ENCODE measurements around the gene HOXD10.

The HOXD10 gene

DNA sequence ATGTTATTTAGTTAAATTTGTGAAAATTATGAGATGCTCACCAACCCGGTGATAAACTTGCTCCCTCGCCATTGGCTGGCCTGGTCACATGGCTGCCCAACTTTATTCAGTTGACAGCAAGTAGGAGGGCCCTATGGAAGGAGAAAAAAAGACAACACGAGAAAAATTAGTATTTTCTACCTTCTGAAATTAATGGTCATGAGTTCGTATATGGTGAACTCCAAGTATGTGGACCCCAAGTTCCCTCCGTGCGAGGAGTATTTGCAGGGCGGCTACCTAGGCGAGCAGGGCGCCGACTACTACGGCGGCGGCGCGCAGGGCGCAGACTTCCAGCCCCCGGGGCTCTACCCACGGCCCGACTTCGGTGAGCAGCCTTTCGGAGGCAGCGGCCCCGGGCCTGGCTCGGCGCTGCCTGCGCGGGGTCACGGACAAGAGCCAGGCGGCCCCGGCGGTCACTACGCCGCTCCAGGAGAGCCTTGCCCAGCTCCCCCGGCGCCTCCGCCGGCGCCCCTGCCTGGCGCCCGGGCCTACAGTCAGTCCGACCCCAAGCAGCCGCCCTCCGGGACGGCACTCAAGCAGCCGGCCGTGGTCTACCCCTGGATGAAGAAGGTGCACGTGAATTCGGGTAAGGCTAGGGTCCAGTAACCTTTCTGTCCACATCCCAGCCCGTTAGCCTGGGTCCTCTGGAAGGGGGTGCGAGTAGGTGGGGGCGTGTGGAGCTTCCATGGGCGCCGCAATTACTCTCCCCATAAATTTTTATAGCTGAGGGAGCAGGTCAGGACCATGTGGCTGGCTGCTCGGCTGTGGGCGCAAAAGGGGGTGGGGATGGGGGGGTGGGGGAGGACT, 35.1 kb downstream of the HOXD10 start, which contains the start of gene HOXD4:
Gene HOXD4, plus strand, starts transcription at position 109 of the 846 bp plus-strand sequence. Its CDS starts 84 bp downstream, at position 193.
- DNase-seq (ENCODE audit: low read depth): no peak

DNA sequence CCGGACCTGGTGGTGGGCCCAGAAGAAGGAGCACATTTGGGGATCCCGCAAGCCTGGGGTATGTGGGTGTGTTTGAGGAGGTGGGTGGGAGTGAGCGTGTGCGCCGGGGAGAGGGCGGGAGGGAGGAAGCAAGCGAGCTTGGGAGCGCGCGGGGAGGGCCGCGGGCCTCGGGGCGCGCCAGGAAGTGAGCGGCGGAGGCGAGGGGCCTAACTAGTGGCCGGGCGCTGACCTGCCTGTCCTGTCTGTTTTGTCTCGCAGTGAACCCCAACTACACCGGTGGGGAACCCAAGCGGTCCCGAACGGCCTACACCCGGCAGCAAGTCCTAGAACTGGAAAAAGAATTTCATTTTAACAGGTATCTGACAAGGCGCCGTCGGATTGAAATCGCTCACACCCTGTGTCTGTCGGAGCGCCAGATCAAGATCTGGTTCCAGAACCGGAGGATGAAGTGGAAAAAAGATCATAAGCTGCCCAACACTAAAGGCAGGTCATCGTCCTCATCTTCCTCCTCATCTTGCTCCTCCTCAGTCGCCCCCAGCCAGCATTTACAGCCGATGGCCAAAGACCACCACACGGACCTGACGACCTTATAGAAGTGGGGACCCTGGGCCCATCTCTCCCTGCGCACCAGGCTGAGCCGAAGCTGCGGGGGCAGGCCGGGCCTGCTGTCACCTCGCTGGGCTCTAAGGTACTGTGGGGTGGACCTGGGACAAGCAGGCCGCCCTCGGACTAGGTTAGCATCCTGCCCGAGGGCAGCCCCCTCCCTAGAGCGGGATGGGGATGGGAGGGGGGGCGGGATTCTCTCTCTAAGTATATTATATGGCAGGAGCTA, 36.0 kb downstream of the HOXD10 start:
- no peak for DNase-seq (ENCODE audit: low read depth)

DNA sequence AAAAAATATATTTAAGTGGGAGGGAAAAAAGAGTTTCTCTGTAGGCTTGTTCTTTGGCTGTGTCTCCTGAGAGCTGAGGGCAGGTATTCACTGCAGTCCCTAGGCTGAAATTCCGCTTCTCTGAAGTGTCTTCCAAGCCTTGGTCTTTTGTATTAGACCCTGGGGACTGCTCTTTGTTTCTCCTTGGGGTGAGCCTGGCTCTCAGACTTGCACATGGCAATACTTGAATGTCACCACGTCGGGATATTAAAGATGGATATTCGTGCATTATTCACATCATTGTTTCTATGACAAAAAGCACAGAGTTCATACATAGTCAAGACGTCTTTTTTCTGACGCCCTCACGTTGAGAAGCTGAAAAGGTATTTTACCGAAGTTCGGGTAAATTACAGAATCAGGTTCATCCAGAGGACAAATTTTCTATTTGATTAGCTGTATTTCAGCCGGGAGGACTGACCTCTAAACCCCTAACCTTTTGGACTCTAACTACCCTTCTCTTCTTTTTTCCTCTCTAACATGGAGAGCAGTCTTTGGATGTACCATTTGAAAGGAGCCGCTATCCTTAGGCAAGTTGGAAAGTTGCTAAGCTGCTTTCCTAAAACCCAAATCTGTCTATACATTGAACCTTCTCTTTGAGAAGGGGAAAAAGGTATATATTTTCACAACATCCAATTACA, 38.1 kb downstream of the HOXD10 start:
- DNase-seq (ENCODE audit: low read depth): no peak

DNA sequence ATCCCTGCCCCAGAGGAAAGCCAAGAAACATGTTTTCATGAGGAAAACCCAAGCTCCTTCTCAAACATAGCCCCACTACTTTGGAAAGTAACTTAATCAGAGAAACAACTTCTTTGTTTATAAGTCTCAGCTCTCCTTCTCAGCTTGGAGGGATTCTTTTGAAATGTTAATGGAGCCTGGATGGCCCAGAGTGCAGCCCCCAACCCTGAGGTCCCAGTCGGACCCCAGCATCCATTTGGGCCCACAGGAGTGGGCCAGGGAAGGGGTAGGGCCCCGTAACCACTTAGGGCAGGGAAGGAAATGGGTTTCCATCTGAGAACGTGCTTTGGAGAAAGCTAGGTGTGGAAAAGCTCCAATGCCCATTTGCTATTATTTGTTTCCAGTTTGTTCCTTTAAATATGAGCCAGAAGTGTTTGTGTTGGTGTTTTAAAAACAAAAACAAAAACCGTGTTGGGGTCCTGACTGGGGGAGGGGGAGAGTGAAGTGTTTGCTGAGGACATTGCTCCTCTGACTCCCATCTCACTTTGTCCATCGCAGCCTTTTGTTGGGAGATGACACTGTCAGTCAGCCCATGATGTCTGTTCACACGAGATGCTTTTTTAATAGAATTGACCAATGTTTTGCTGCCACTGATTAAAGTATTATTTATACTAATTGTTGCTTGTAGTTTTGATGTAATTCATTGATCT, 38.9 kb downstream of the HOXD10 start:
- DNase-seq (ENCODE audit: low read depth): no peak

DNA sequence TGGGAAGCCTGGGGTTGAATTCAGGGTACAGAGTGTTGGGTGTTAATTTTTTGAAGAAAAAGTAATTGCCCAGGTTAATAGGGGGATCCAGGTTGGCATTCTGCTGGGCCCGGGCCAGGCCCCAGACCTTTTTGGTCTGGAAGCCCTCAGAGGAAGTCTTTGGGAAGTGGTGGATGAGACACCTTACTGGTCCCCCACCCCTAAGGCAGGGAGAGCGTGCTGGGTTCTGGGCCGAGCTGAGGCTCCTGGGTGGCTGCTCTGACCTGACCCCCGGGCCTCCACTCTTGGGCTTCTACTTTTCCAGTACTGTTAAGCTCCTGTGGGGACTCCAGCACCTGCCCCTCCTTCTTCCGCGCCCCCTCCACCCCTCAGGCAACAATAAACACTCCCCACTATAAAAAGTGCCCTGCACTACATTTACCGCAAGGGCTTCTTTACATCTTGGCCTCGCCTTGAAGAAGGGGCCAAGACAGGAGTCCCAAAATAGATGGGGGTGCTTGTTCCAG, 39.8 kb downstream of the HOXD10 start:
- no peak for DNase-seq (ENCODE audit: low read depth)

DNA sequence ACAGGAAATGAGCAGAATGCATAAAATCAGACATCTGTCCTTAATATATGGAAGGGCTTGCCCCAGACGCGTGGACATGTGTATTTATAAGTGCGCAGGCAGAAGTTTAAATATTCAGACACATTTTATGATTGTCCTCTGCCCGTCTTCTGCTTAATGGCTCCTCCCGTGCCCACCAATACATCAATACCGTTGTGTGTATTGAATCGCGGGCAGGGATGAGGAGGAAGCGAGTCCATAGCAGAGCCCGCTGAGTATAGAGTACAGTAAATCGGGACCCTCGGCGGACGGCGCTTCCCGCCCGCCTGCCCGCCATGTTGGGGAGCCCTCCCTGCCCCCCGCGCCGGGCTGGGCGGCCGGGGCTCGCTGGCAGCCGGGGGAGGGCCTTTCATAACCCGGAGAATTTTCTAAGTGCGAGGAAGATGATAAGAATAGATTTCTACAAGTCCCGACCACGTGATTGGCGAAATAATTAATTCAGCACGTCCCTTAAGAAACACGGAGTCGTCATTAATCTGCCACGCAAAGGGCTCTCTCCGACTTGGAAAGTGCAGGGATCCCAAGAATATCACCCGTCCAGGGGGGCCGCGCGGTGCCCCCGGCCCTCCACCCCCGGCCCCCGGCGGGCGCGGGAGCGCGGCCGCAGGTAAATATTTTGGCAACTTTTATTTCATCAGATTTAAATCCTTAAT, 40.4 kb downstream of the HOXD10 start, which contains the start of gene HOXD3:
Gene HOXD3, plus strand, starts transcription at position 501 of the 692 bp plus-strand sequence. CDS start 11,808 bp downstream, outside the sequence.
- no peak for DNase-seq (ENCODE audit: low read depth)

DNA sequence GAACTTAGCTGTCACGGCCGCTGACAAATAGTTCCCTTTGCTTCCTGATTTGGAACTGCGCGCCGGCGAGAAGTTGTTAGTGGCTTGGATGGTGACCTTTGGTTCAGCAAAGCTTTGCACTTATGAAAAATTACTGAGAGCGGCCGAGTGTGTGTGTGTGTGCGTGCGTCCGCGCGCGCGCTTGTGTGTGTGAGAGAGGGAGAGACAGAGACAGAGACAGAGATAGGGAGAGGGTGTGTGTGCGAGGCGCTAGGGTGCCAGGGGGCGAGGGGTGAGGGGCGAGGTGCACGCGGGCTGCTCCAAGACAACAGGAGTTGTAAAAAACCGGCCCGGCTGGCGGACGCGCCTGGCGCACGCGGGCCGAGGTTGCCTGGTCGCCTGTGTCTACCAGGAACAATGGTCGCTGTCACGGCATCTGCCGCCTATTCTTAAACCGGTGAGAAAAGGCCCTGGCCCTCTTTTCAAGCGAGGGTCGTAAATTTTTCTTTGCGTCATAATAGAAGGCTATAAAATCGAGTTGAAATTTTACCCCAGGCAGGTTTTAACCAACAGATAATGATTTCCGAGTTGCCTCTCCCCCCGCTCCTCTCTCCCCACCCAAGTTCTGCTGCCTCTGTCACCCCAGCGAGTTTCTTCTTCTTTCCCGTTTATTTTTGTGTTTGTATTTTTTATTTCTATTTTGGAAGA, 41.1 kb downstream of the HOXD10 start:
- no peak for DNase-seq (ENCODE audit: low read depth)

DNA sequence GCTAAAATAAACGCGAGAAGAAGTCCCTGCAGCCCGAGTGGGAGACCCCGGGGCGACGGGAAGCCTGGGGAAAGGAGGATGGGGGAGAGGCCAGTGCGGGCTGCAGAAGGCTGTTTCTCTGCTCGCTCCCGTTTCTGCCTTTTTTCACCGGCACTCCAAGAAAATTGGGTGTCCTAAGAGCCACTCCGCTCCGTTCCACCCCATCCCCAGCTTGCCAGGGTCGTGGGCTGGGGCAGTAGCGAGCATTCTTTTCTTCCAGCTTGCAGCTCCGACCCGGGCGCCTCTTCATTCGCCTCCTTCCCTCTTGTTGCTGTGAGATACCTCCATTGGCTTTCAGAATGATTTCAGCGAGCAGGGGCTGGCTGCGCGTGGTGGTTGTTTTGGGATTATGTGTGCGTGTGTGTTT, 41.6 kb downstream of the HOXD10 start:
- no peak for DNase-seq (ENCODE audit: low read depth)

DNA sequence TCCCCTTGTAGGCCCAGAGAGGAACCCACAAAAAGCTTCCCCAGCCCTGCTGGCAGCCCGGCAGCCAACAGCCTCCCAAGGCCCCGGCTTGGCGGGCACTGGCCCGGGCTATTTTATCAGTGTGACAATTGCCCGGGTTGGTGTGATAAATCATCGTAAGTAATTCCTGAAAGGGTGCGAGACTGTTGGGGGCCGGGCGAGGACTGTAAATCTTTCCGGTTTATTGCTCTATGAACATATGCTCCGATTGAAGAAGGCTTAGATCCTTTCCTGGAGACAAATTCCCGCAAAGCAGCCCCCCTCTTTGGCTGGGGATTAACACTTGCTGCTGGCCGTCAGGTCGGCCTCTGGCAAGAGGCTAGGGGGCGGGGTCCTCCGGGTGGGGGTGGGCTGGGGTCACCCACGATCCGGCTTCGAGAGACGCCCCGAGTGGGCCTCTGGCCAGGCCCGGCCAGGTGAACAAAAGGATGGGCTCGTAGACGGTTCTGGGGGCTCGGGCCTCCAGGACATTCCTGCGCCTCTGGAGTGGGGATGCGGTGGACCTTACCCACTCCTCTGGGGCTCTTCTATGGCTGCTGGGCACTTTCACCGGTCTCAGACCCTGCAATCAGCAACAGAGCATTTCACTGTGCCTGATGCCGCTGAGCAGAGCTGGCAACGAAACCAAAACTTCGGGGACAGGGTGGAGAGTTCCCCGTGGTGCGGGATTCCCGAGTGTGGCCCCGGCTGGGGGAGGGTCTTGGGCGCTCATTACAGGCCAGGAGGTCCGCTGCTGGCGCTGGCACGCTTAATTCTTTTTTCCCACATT, 42.5 kb downstream of the HOXD10 start:
- no peak for DNase-seq (ENCODE audit: low read depth)

DNA sequence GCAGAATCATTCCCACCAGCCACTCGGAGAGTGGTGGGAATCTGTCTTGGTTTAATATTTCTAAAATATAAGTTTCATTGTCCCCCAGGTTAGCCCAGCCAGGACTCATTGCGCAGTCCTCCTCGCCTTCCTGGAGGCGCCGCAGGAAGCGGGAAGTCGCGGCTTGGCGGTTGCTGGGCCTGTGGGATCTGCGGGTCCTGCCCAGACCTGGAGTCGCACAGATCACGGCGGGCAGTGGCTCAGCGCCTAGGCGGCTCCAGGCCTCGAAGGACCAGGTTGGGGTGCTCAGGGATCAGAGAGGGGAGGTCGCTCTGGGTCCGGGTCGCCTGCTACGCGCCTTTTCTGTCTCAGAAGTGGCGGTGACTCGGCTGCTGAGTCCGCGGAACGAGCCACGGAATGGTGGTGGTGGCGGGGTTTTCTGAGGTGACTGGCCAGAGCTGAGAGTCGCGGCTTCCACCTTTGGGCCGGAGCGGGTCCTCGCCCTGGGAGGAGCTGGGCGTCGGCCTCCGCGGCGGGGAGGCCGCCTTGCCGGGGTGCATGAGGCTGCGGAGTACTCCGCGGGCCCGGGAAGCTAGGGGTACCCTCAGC, 43.2 kb downstream of the HOXD10 start:
- no peak for DNase-seq (ENCODE audit: low read depth)

DNA sequence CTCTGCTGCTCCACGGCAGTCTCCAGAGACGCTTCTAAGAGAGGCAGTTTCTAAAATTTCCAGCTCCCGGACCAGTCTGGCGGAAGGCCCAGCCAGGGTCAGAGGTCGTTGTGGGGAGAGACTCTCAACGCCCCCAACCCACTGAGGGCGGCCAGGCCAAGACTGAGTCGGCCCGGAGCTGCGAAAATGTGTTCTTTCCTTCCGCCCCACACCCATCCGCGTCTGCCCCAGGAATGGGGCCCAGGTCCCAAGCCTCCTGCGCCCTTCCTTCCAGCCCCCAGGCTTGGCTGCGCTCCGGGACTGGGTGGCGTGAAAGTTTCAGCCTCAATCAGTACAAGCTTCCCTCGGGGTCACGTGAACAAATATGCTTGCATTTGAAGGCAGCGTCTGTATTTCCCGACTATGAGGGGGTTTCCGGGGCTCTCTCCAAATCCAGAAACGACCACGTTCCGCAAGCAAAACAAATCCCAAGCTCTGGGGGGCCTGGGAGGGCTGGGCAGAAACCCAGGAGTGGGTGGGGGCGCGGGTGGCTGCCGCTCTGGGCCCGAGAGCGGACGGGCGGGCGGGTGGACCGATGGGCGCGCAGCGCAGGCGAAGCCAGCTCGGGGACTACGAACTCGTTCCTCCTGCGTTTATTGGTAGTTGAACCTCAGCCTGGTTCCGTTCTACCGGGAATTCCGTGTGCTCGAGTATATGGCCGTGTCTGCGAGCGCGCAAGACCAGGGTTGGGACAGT, 43.8 kb downstream of the HOXD10 start:
- DNase-seq (ENCODE audit: low read depth): no peak

DNA sequence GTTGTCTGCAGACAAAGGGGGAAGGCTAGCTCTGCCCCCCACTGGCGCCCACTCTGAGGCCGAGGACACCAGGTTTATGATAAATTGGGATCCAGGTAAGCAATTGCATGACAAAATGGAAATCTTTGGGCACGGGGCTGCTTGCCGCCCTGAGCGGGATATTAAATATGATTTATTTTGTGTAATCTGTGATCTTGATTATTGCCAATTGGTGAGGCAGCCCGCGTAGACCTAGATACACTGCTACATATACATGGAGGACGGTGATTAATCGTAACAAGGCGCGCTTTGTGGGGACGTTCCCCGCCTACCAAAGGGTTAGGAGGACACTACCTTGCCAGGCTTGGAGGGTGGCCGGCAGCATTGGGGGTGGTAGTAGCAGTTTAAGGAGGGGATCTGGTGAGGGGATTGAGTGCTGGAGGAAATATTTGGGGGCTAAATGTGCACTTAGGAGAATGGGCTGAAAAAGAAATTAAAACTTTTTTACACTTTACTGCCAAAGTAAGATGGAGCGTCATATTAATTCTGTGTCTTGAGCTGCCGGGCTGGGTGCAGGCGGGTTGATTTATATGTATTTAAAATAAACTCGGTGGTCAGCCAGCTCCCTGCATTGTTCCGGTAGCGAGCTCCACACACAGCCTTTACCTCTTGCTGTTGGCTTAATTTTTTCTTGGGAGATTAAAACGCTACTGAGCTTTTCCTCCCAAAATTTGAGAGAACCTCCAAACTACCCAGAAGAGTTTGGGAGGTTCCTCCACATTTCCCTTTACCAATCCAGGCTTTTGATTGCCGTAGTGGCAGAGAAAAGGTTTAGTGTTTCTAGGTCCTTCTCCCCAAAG, 44.6 kb downstream of the HOXD10 start:
- no peak for DNase-seq (ENCODE audit: low read depth)

DNA sequence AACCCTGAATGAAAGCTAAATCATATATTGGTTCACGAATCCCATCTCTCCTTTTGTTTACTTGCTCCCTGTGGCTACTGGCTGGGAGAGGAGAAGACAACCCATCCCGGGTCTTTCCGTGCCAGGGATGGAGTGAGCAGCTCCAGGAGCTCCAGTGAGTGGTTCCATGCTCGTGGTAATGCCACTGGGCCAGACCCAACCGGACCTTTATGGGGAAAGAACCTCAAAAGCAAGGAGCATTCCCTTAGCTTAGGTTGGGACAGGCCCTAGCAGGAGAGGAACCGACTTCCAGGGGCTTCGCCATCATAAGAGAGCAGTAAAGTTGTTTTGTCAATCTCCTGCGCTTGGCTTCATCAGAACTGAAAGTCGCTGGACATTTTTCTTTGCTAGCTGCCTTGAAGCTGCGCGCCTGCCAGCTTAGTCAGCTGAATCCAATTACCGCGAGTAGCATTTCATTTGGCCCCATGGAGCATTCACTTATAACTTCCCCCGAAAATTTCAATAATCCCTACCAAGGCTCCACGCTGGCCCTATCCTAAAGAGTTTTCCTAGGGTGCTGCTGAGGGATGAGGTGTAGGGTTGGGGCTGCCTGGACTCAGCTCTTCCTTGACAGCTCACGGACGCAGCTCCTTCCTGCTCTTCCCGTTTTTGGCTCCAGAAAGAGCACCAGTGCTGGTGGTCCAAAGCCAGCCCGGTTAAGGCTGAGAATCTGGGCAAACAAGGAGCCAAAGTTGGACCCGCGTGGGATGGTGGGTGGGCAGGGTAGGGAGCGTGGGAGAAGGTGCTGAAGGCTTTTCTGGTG, 45.4 kb downstream of the HOXD10 start:
- DNase-seq (ENCODE audit: low read depth): no peak

DNA sequence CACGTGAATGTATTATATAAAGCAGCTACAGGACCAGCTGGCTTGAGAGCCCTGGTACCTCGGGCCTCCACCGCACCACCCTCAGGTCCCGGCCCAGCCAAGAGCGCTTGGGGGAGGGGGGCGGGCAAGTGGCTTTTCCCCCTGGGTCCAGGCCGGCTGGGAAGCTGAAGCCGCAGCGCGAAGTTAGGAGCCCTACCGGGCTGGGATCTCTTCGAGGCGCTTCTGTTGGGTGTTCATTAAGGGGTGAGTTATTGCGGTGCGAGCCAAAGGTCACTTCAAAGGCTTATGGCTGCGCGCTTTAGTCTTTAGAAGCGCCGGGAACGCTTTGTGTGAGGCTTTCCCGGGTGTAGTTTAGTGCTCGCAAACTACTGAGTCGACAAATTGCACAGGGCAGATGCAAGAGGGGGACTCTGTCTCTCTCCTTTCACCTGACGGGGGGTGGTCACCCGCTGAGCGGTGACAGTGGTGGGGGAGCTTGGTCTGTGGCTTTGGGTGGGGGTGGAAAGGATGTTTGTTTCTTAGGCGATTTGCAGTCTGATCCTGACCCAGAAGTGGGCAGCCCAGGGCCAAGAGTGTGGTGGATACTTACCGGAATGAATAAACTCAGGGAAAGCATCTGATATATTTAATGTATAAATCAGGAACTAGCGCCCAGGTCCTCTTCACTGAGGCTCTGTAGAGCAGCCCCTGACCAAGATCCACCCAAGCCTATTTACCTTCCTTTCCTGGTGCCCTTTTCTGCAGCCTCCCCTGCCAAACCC, 46.5 kb downstream of the HOXD10 start:
- no peak for DNase-seq (ENCODE audit: low read depth)

DNA sequence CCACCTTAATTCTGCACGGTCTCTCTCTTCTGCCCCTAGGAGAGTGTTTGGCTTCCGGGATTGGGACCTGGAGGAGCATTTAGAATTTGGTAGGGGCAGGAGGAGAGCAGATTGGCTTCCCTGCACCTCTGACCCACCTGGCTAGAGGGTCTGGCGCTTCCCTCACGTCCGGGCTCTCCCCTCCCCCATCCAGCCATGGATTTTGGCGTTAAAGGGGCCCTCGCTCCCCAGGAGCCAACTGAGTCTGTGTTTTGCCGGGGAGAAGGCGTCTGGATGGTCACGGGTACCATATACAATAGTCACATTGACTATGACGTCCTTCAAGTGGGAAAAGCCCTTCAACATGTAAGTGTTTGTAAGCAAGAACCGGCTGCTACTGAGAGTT, 47.1 kb downstream of the HOXD10 start:
- no peak for DNase-seq (ENCODE audit: low read depth)

DNA sequence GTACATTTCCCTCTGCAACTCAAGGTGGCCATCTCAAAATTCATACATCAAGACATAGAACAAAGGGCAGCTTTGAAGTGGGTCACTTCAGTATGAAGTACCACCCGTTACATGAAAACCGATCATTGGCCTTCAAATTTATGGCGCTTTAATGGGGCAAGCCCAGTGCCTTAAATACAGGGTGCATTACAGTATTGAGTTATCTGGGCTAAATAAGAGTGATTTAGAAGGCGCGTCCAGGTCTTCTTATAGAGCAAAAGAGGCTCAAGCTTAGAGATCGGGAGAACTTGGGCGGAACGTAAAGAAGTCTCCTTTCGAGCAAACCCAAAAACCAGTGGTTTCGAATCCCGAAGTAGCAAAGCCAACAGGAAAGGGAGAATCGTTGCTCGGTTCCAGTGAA, 47.6 kb downstream of the HOXD10 start:
- no peak for DNase-seq (ENCODE audit: low read depth)

Measured in stimulated activated CD4-positive, alpha-beta T cell treated with anti-CD3 and anti-CD28 coated beads, Interleukin-2, amount 100 ng/mL, for 4 hours (primary cell).